Neural progenitor cell (in vitro differentiated cells): ENCODE data around the gene GDF11.

ENCODE experiments used
- EZH2 ChIP-seq: fragments of 200-600 bp; sonication (generic); IDR thresholded peaks from 2 replicates; pipeline ENCODE4 v1.6.1; 2017; ENCODE audit warnings: antibody characterized with exemption, mild to moderate bottlenecking, moderate library complexity
- TF ChIP-seq, protein P1 (sequence below): fragments of 200-600 bp; sonication (generic); IDR thresholded peaks from 2 replicates; pipeline ENCODE4 v1.5.1; 2017; ENCODE audit warnings: antibody characterized with exemption, mild to moderate bottlenecking

DNA sequence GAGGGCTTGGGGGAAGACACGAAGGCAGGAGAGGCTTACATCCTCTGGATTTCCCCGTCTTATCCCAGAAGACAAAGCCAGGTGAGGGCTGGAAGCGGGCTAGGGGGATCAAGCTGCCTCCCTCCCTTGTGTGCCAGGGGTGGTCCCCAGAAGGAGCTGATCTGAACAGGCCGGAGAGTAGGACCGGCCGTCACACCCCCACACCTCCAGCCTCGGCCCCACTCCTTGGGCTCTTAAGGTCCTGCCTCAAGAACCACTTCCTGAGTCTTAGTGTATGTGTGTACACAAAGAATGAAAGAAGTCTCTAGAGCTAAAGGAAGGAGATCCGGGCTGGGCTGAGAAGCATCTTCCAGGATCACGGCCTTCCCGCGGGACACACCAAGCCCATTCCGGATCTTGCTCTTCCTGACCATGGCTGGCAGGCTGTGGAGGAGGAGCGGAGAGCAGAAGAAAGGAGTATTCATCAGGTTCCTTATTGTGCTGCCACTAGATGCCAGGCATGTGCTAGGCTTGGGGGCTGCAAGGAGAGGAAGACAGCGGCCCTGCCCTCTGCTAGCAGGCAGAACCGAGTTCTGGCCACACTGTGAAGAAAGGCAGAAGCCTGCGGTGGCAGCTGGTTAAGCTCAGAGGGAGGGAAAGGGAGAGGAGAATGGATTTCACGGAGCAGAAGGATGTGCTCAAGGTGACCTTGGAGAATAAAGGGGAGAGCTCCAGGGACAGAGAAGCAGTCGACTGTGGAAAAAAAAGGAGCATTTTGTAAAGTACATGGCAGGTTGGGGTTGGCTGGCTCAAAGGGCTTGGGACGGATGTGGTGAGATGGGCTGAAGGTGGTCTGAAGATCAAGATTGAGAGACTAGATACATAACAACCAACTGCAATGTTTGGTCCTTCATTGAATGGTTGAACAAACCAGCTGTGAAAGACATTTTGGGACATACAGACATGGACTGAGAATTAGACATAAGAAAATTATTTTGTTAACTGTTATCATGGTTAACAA lies 12.8 kb upstream of the GDF11 start:
- TF ChIP-seq, protein P1, sequence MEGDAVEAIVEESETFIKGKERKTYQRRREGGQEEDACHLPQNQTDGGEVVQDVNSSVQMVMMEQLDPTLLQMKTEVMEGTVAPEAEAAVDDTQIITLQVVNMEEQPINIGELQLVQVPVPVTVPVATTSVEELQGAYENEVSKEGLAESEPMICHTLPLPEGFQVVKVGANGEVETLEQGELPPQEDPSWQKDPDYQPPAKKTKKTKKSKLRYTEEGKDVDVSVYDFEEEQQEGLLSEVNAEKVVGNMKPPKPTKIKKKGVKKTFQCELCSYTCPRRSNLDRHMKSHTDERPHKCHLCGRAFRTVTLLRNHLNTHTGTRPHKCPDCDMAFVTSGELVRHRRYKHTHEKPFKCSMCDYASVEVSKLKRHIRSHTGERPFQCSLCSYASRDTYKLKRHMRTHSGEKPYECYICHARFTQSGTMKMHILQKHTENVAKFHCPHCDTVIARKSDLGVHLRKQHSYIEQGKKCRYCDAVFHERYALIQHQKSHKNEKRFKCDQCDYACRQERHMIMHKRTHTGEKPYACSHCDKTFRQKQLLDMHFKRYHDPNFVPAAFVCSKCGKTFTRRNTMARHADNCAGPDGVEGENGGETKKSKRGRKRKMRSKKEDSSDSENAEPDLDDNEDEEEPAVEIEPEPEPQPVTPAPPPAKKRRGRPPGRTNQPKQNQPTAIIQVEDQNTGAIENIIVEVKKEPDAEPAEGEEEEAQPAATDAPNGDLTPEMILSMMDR = no peak
- peak; percentile 42 for TF ChIP-seq EZH2
